IPS DF 4.7 (cell line): ENCODE data around the gene AK9.
"Not testable (repeated sequence)": the region's sequence is repeated elsewhere in the genome, so short reads cannot be mapped to it uniquely, and the experiment has no call there.

ENCODE experiments used
- DNase-seq: peaks from one replicate; pipeline ENCODE4 v3.0.0-alpha.2; 2013; ENCODE audit warnings: low spot score; ENCODE audit errors: extremely low read depth

Gene AK9

GRCh38 chr6:109482905-109483734, 207.9 kb downstream of the AK9 start, which contains the start of gene ZBTB24:
Gene ZBTB24, minus strand, starts transcription at chr6:109483219. Its CDS starts 1,193 bp downstream, at chr6:109482026.
- DNase-seq = no peak

GRCh38 chr6:109480993-109481480, 210.0 kb downstream of the AK9 start:
- DNase-seq = no peak

- no peak for DNase-seq
These were observed 212.0 kb downstream of the AK9 start for GRCh38 chr6:109478841-109479624.

- DNase-seq = no peak
These were observed 212.7 kb downstream of the AK9 start for GRCh38 chr6:109478222-109478805.

- DNase-seq = no peak
These were observed 213.3 kb downstream of the AK9 start for GRCh38 chr6:109477725-109478124.

- DNase-seq = no peak
These were observed 213.8 kb downstream of the AK9 start for GRCh38 chr6:109477184-109477583.

GRCh38 chr6:109475625-109476024, 215.4 kb downstream of the AK9 start:
- no peak for DNase-seq

- DNase-seq = no peak
These were observed 216.0 kb downstream of the AK9 start for GRCh38 chr6:109474995-109475394.

GRCh38 chr6:109473120-109473519, 217.9 kb downstream of the AK9 start:
- no peak for DNase-seq

GRCh38 chr6:109472132-109472995, 218.6 kb downstream of the AK9 start:
- DNase-seq = no peak

- DNase-seq = no peak
These were observed 219.7 kb downstream of the AK9 start for GRCh38 chr6:109471105-109471810.

- DNase-seq = no peak
These were observed 221.3 kb downstream of the AK9 start for GRCh38 chr6:109469591-109470189.

GRCh38 chr6:109467696-109468095, 223.3 kb downstream of the AK9 start:
- DNase-seq = no peak

- DNase-seq = no peak
These were observed 224.6 kb downstream of the AK9 start for GRCh38 chr6:109466212-109466923.

GRCh38 chr6:109465772-109466171, 225.2 kb downstream of the AK9 start:
- no peak for DNase-seq

GRCh38 chr6:109461733-109462526, 229.1 kb downstream of the AK9 start:
- no peak for DNase-seq

- DNase-seq = not testable (repeated sequence)
These were observed 229.8 kb downstream of the AK9 start for GRCh38 chr6:109461205-109461604.

- no peak for DNase-seq
These were observed 230.7 kb downstream of the AK9 start for GRCh38 chr6:109460161-109460829.
